GM18951 (cell line): ENCODE data around the gene ZNF24.

Experiments used
- POLR2A ChIP-seq: IDR thresholded peaks from 4 replicates; pipeline ENCODE4 v1.6.1; 2011; ENCODE audit warnings: mild to moderate bottlenecking; ENCODE audit not compliant: insufficient read length, insufficient read depth; ENCODE audit errors: extremely low read depth
- in situ Hi-C: fragments of 300-500 bp; cut with MboI; formaldehyde crosslinking; loops from one replicate; pipeline ENCODE4 v1.12.0; 2022; ENCODE audit warnings: low sequenced_read_pairs, mixed read lengths, inconsistent platforms; ENCODE audit not compliant: unreplicated experiment

Gene ZNF24

DNA sequence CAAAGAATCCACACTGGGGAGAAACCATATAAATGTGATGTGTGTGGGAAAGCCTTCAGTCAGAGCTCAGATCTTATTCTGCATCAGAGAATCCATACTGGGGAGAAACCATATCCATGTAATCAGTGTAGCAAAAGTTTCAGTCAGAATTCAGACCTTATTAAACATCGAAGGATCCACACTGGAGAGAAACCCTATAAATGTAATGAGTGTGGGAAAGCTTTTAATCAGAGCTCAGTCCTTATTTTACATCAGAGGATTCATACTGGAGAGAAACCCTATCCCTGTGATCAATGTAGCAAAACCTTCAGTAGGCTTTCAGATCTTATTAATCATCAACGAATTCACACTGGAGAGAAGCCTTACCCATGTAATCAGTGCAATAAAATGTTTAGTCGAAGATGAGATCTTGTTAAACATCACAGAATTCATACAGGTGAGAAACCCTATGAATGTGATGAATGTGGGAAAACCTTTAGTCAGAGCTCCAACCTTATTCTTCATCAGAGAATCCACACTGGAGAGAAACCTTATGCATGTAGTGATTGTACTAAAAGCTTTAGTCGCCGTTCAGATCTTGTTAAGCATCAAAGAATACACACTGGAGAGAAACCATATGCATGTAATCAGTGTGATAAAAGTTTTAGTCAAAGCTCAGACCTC, 37.5 kb downstream of the ZNF24 start:
- TF ChIP-seq POLR2A: no peak
- in situ Hi-C loops: no loop called here

DNA sequence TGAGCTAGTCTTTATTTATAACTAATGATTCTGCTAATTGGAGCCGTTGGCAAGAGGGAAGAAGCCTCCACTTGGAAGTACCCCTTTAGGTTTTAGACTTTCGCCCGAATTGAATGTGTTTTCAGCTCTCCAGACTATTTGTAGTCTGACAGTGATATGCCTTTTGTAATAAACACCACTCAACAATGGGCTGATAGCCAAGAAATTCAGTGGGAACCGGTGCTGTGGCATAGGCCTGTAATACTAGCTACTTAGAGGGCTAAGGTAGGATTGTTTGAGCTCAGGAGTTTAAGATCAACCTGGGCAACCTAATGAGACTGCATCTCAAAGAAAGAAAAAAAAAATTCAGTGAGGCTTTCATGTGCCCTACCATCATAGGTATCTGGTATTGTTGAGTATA, 40.6 kb downstream of the ZNF24 start:
- in situ Hi-C loops: no loop called here

DNA sequence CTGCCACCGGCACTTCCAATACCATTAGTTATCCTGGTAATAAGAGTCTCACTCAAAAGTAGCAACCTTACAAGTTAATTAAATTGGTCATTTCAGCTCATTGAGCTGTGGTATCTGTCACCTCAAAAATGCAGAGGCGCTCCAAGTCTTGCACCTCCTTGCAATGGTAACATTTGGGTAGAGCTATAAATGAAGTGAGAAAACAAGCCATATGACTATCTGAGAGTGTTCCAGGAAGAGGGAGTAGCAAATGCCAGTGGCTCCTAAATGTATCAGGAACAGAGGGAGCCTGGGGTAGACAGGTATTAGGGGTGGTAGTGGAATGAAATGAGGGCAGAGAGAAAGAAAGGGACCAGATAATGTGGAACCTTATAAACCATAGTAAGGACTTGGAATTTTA, 48.2 kb downstream of the ZNF24 start:
- in situ Hi-C loops: no loop called here
- no peak for TF ChIP-seq POLR2A

More for the DNA sequence above, 40.6 kb downstream of the ZNF24 start:
- TF ChIP-seq POLR2A: no peak

DNA sequence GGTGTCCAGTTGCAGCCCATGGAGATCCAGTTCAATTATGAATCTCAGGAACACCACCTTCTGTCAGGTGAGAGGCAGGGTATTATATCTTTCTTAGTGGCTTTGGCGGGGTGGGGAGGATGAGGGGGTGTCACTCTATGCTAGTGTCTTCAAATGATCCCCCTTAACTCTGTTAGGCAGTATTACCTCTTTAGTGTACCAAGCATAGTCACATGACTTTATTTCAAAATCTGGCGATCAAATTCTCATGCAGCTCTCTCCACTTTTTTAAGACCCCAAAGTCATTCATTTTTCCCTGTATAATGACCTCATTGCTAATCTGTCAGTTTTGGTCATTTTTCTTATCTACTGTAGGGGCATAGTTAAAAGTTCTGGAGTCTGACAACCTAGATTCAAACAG, 53.1 kb downstream of the ZNF24 start:
- TF ChIP-seq POLR2A: no peak
- in situ Hi-C loops: no loop called here

DNA sequence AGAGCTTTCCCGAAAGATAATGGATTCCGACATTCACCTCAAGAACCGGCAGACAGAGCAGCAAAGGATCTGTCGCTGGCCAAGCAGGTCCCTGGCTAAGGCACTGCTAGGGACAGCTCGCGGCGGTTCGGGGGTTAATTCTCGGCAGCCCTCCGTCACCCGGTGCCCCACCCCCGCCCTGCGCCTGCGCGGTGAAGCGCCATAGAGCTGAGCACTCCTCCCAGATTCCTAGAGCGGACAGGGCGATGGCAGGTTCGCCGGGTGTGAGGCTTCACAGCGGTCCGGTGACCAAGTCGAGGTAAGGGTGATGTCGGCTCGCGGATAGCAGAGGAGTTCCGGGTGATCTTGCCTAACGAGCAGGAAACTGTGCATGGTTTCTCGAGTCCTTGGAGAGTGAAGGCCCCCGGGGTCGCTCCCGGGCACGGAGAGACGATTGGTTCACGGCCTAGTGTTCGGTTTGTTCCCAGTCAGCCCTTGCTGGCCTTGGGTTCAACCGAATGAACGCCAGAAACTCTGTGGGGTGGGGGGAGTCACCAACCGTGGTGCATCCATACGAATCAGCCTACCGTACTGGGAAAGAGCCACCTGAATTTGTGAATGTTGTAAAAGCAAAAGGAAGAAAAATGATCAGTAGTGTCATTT, 54.0 kb downstream of the ZNF24 start, which contains the start of gene ZSCAN30:
TSS of gene ZSCAN30 (minus strand) at position 136 of the 642 bp plus-strand sequence. CDS start 25,877 bp downstream, outside the sequence.
- peak; percentile 90 for TF ChIP-seq POLR2A
- in situ Hi-C loops: no loop called here

DNA sequence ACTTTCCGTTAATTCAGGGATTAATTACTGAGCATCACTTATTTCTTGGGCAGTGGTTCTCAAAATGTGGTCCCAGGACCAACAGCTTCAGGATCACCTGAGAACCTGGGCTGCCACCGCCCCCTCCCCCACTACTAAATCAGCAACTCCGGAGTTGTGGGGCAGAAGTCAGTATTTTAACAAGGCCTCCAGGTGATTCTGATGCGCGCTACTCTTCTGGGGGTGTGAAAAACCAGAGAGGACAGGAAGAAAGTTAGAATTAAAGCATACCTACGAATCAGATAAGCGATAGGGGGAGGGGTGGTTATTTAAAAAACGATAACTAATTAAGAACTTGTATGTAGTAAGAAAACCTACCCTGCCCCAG, 54.5 kb downstream of the ZNF24 start:
- no peak for TF ChIP-seq POLR2A
- in situ Hi-C loops: no loop called here

DNA sequence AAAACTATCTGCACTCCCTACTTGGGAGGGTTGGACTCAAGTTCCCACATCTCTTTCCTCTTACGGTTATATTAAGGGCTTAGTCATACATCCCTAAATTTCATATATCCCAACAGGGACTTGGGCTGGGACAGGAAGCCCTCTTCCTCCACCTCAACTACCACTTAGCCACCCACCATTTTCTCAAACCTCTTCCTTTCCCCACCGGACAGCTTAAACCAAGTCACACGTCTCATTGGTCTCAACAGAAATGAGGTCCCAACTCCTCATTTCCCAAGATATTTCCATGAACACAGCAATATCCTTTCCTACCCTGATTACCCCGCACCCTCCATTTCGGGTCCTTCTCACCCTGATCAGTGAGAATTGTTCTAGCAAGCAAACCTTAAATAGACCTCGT, 54.9 kb downstream of the ZNF24 start:
- in situ Hi-C loops: no loop called here

DNA sequence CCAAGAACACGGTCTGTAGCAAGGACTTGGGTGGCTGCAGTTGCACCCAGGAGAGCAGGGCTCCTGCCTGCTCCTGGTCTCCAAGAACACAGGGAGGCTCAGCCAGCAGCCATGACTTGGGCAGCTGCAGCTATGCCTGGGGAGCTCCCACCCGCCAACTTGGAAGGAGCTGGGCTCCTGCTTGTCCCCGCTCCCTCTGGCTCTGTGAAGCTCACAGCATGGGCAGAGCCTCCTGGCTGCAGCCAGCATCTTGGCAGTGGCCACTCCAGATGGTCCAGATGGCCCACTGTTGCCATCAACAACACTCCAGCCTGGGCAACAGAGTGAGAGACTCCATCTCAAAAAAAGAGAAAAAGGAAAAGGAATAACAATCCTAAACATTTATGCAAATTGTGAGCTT, 59.4 kb downstream of the ZNF24 start:
- no peak for TF ChIP-seq POLR2A

More for the DNA sequence above, 54.9 kb downstream of the ZNF24 start:
- TF ChIP-seq POLR2A: no peak

DNA sequence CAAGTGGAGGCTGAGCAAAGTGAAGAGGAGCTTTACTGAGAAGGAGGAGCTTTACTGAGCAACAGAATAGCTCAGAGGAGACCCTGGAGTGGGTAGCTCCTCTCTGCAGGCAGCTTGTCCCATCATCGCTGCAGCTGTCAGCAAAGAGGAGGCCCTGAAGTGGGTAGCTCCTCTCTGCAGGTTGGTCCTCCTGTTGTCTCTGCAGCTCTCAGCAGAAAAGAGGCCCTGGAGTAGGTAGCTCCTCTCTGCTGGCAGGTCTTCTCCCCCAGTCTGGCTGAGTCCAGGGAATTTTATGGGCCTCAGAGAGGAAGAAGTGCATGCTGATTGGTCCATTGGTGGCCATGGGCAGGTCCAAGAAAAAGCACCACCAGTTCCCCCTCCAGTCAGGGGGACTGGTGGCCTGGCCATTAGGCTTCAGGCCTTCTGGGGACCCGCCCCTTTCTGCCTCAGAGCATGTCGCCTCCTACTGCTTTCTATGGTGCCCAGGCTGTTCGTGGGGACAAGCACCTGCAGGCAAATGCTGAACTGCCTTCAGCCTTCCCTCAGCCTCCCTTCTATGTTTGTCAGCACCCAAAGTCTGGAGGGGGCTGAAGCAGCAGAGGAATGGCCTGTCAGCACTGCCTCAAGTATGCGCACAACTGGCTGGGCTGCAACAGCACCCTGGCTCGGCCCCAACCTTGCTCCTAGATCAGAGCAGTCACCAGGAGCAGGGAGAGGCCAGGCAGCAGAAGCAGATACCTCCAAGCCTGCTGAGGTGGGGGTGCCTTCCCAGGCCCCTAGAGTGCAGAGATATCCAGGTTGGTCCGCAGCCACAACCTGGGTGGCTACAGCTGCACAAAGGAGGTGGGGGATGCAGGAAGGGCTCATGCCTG, 60.1 kb downstream of the ZNF24 start:
- in situ Hi-C loops: no loop called here
- TF ChIP-seq POLR2A: no peak

More for the DNA sequence above, 59.4 kb downstream of the ZNF24 start:
- in situ Hi-C loops: no loop called here

DNA sequence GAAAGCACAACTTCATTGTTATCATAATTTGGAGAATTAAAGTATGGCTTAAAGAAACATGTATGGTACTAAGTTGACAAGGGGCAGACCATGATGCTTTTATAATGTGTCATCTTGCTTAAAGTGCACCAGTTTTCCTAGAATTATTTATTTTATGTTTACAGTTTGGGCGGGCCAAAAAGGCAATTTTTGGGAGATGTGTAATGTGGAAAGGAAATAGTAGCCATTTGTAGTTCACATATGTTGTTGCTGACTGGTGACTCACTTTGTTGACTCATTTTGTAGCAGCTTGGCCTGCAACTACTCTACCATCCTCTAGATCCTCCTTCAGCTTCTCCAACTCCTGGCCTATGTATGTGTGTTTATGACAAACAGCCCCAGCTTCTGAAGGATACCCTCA, 61.9 kb downstream of the ZNF24 start:
- in situ Hi-C loops: no loop called here
- TF ChIP-seq POLR2A: no peak
